Natural killer cell treated with Interleukin-12 subunit alpha and Interleukin-12 subunit beta and Interleukin-15 and Interleukin-18, amount 100 ng/mL, for 72 hours (primary cell): ENCODE results near the gene OFD1. TPM values are rescaled to one million over a fixed set of nuclear protein-coding genes. Genes with fewer than 3 reads are reported as not detected.

Source experiments
- ATAC-seq, 2 donors: fragments of 150-1000 bp; cut with Tn5 transposase in 1 of 2; sonication (Bioruptor Pico), chemical (Tn5 transposase) in 1 of 2; 2 replicates each; pipeline ENCODE4 v1.10.0; 2021
- DNase-seq: peaks from one replicate; pipeline ENCODE4 v3.0.0; 2022; ENCODE audit warnings: low spot score
- H3K27ac Mint-ChIP-seq, 2 donors: 1 replicate in 1 of 2; 2 replicates in 1 of 2; pipeline ENCODE4 v1.8.0; 2022; ENCODE audit warnings: mixed read lengths in 2 of 2, mild to moderate bottlenecking in 1 of 2, moderate library complexity in 1 of 2
- H3K27me3 Mint-ChIP-seq, 2 donors: 1 replicate in 1 of 2; 2 replicates in 1 of 2; pipeline ENCODE4 v1.8.0; 2022; ENCODE audit warnings: mixed read lengths in 2 of 2
- H3K36me3 Mint-ChIP-seq: one replicate; pipeline ENCODE4 v1.8.0; 2022; ENCODE audit warnings: mixed read lengths
- H3K4me1 Mint-ChIP-seq, 2 donors: 1 replicate in 1 of 2; 2 replicates in 1 of 2; pipeline ENCODE4 v1.8.0; 2022; ENCODE audit warnings: low read depth in 2 of 2, mixed read lengths in 2 of 2, mild to moderate bottlenecking in 1 of 2
- H3K4me3 Mint-ChIP-seq: one replicate; pipeline ENCODE4 v1.8.0; 2022; ENCODE audit warnings: mixed read lengths
- H3K9me3 Mint-ChIP-seq: 2 replicates; pipeline ENCODE4 v1.8.0; 2022; ENCODE audit warnings: mixed read lengths
- total RNA-seq, 2 donors: library from RNA; stranded (reverse); gene quantifications; one replicate each; pipeline ENCODE4 v1.2.3, GENCODE V29; 2022

The OFD1 gene
- total RNA-seq, 2 donors from 2014 or later, result 39.1 to 46.1 TPM

- DNase-seq (no peak), ATAC-seq (no peak)
- no peak overlapping the region for H3K4me3 Mint-ChIP-seq
- H3K36me3 Mint-ChIP-seq, result peaks cover 13% of the 10 kb centered on the region
- H3K4me1 Mint-ChIP-seq, result peaks cover 0 to 2% of the 10 kb centered on the region in 2 donors
- H3K27ac Mint-ChIP-seq, result no peak overlapping the region
- no peaks in the 10 kb centered on the region for H3K9me3 Mint-ChIP-seq
- no peaks in the 10 kb centered on the region for H3K27me3 Mint-ChIP-seq
Measured at GRCh38 chrX:13774696-13775095, 40.1 kb downstream of the OFD1 start.

- H3K27me3 Mint-ChIP-seq, result no peaks in the 10 kb centered on the region
- no peak for DNase-seq
- no peaks in the 10 kb centered on the region for H3K9me3 Mint-ChIP-seq
- peaks cover 0 to 2% of the 10 kb centered on the region in 2 donors for H3K4me1 Mint-ChIP-seq
- no peak overlapping the region for H3K27ac Mint-ChIP-seq
- no peak for ATAC-seq
- no peak overlapping the region for H3K4me3 Mint-ChIP-seq
- H3K36me3 Mint-ChIP-seq, result peaks cover 13% of the 10 kb centered on the region
Measured at GRCh38 chrX:13775837-13776236, 41.3 kb downstream of the OFD1 start.

GRCh38 chrX:13776387-13776786 lies 41.8 kb downstream of the OFD1 start:
- DNase-seq (no peak), ATAC-seq (no peak)
- Mint-ChIP-seq H3K36me3 (peaks cover 13% of the 10 kb centered on the region), H3K4me1 (peaks cover 0 to 2% of the 10 kb centered on the region in 2 donors), H3K9me3 (no peaks in the 10 kb centered on the region), H3K27me3 (no peaks in the 10 kb centered on the region), H3K4me3 (no peak overlapping the region), H3K27ac (no peak overlapping the region)

- Mint-ChIP-seq H3K4me1 (no peaks in the 10 kb centered on the region), H3K27me3 (peaks cover 0 to 2% of the 10 kb centered on the region in 2 donors), H3K27ac (peak overlapping the region in 1 of 2 donors; percentile 22), H3K36me3 (peaks cover 7% of the 10 kb centered on the region), H3K4me3 (no peak overlapping the region), H3K9me3 (no peaks in the 10 kb centered on the region)
- no peak for DNase-seq
- no peak for ATAC-seq
Measured at GRCh38 chrX:13778916-13779315, 44.4 kb downstream of the OFD1 start.

GRCh38 chrX:13780868-13781427 lies 46.4 kb downstream of the OFD1 start:
- H3K27me3 Mint-ChIP-seq, result peaks cover 0 to 5% of the 10 kb centered on the region in 2 donors
- H3K4me3 Mint-ChIP-seq, result no peak overlapping the region
- no peak for ATAC-seq
- H3K9me3 Mint-ChIP-seq, result no peaks in the 10 kb centered on the region
- no peaks in the 10 kb centered on the region for H3K4me1 Mint-ChIP-seq
- no peaks in the 10 kb centered on the region for H3K36me3 Mint-ChIP-seq
- H3K27ac Mint-ChIP-seq, result no peak overlapping the region
- DNase-seq, result no peak

GRCh38 chrX:13786048-13786447 lies 51.5 kb downstream of the OFD1 start:
- Mint-ChIP-seq H3K4me1 (no peaks in the 10 kb centered on the region), H3K27me3 (peaks cover 0 to 8% of the 10 kb centered on the region in 2 donors), H3K4me3 (no peak overlapping the region), H3K9me3 (no peaks in the 10 kb centered on the region), H3K36me3 (no peaks in the 10 kb centered on the region), H3K27ac (no peak overlapping the region)
- DNase-seq (no peak), ATAC-seq (no peak)

GRCh38 chrX:13790206-13791131 lies 55.9 kb downstream of the OFD1 start:
- Mint-ChIP-seq H3K27ac (no peak overlapping the region), H3K36me3 (no peaks in the 10 kb centered on the region), H3K27me3 (peaks cover 5 to 6% of the 10 kb centered on the region in 2 donors), H3K9me3 (no peaks in the 10 kb centered on the region), H3K4me3 (no peak overlapping the region), H3K4me1 (no peaks in the 10 kb centered on the region)
- ATAC-seq (no peak), DNase-seq (no peak)

GRCh38 chrX:13791145-13791544 lies 56.6 kb downstream of the OFD1 start:
- no peaks in the 10 kb centered on the region for H3K4me1 Mint-ChIP-seq
- ATAC-seq, result no peak
- peaks cover 2 to 6% of the 10 kb centered on the region in 2 donors for H3K27me3 Mint-ChIP-seq
- DNase-seq, result no peak
- H3K4me3 Mint-ChIP-seq, result no peak overlapping the region
- H3K9me3 Mint-ChIP-seq, result no peaks in the 10 kb centered on the region
- no peak overlapping the region for H3K27ac Mint-ChIP-seq
- no peaks in the 10 kb centered on the region for H3K36me3 Mint-ChIP-seq

GRCh38 chrX:13791559-13791958 lies 57.0 kb downstream of the OFD1 start:
- ATAC-seq (no peak), DNase-seq (no peak)
- no peaks in the 10 kb centered on the region for H3K4me1 Mint-ChIP-seq
- H3K27ac Mint-ChIP-seq, result no peak overlapping the region
- H3K9me3 Mint-ChIP-seq, result no peaks in the 10 kb centered on the region
- H3K4me3 Mint-ChIP-seq, result no peak overlapping the region
- no peaks in the 10 kb centered on the region for H3K36me3 Mint-ChIP-seq
- peaks cover 2 to 6% of the 10 kb centered on the region in 2 donors for H3K27me3 Mint-ChIP-seq

- Mint-ChIP-seq H3K9me3 (no peaks in the 10 kb centered on the region), H3K27me3 (peaks cover 2 to 6% of the 10 kb centered on the region in 2 donors), H3K27ac (no peak overlapping the region), H3K4me1 (peaks cover 0 to 5% of the 10 kb centered on the region in 2 donors), H3K4me3 (no peak overlapping the region), H3K36me3 (no peaks in the 10 kb centered on the region)
- DNase-seq (no peak), ATAC-seq (no peak)
Measured at GRCh38 chrX:13793897-13794296, 59.3 kb downstream of the OFD1 start.

- DNase-seq, result no peak
- peaks cover 0 to 5% of the 10 kb centered on the region in 2 donors for H3K4me1 Mint-ChIP-seq
- no peaks in the 10 kb centered on the region for H3K36me3 Mint-ChIP-seq
- H3K27me3 Mint-ChIP-seq, result peaks cover 2 to 6% of the 10 kb centered on the region in 2 donors
- no peak overlapping the region for H3K27ac Mint-ChIP-seq
- no peak overlapping the region for H3K4me3 Mint-ChIP-seq
- no peaks in the 10 kb centered on the region for H3K9me3 Mint-ChIP-seq
- no peak for ATAC-seq
Measured at GRCh38 chrX:13794417-13794816, 59.9 kb downstream of the OFD1 start.

- no peak overlapping the region for H3K27ac Mint-ChIP-seq
- H3K4me1 Mint-ChIP-seq, result peaks cover 0 to 5% of the 10 kb centered on the region in 2 donors
- H3K9me3 Mint-ChIP-seq, result no peaks in the 10 kb centered on the region
- H3K36me3 Mint-ChIP-seq, result no peaks in the 10 kb centered on the region
- no peak overlapping the region for H3K4me3 Mint-ChIP-seq
- no peak for DNase-seq
- ATAC-seq, result no peak
- H3K27me3 Mint-ChIP-seq, result peaks cover 5 to 6% of the 10 kb centered on the region in 2 donors
Measured at GRCh38 chrX:13797512-13797911, 63.0 kb downstream of the OFD1 start.

- H3K36me3 Mint-ChIP-seq, result no peaks in the 10 kb centered on the region
- peaks cover 0 to 5% of the 10 kb centered on the region in 2 donors for H3K4me1 Mint-ChIP-seq
- peaks cover 3 to 7% of the 10 kb centered on the region in 2 donors for H3K27me3 Mint-ChIP-seq
- H3K27ac Mint-ChIP-seq, result no peak overlapping the region
- DNase-seq (no peak), ATAC-seq (no peak)
- no peaks in the 10 kb centered on the region for H3K9me3 Mint-ChIP-seq
- H3K4me3 Mint-ChIP-seq, result no peak overlapping the region
Measured at GRCh38 chrX:13798184-13798583, 63.6 kb downstream of the OFD1 start.

GRCh38 chrX:13803116-13803515 lies 68.6 kb downstream of the OFD1 start:
- no peaks in the 10 kb centered on the region for H3K36me3 Mint-ChIP-seq
- H3K4me3 Mint-ChIP-seq, result no peak overlapping the region
- no peak overlapping the region for H3K27ac Mint-ChIP-seq
- no peaks in the 10 kb centered on the region for H3K9me3 Mint-ChIP-seq
- no peak for ATAC-seq
- peaks cover 6 to 26% of the 10 kb centered on the region in 2 donors for H3K27me3 Mint-ChIP-seq
- no peaks in the 10 kb centered on the region for H3K4me1 Mint-ChIP-seq
- DNase-seq, result no peak
